CD4-positive, CD25-positive, alpha-beta regulatory T cell (primary cell): Measurements from ENCODE around the gene ST3GAL3. TPM values are rescaled to one million over a fixed set of nuclear protein-coding genes. Genes with fewer than 3 reads are reported as not detected.

Source experiments
- ATAC-seq, 2 donors: fragments of 150-1000 bp; cut with Tn5 transposase; one replicate each; pipeline ENCODE4 v1.10.0; 2021; ENCODE audit warnings: low read depth in 2 of 2, moderate number of reproducible peaks in 2 of 2, moderate library complexity in 1 of 2
- DNase-seq, 3 donors: peaks; one replicate each; pipeline versions ENCODE4 v3.0.0 to v3.0.0-alpha.2; 2012 to 2022; ENCODE audit warnings: mixed read lengths in 1 of 3
- H3K27ac ChIP-seq: one replicate; pipeline ENCODE4 v1.7.0; 2013; ENCODE audit warnings: mild to moderate bottlenecking, low read length; ENCODE audit not compliant: insufficient read depth, poor library complexity, severe bottlenecking
- H3K27me3 ChIP-seq: one replicate; pipeline ENCODE4 v1.7.0; 2013; ENCODE audit warnings: low read length; ENCODE audit not compliant: control insufficient read depth, insufficient read depth
- H3K36me3 ChIP-seq: one replicate; pipeline ENCODE4 v1.7.0; 2013; ENCODE audit warnings: mild to moderate bottlenecking, low read length, moderate library complexity; ENCODE audit not compliant: control insufficient read depth, insufficient read depth
- H3K4me1 ChIP-seq: 2 replicates; pipeline ENCODE4 v1.7.0; 2013; ENCODE audit warnings: mild to moderate bottlenecking, low read length; ENCODE audit not compliant: insufficient read depth, control insufficient read depth, poor library complexity, severe bottlenecking
- H3K4me3 ChIP-seq: one replicate; pipeline ENCODE4 v1.7.0; 2013; ENCODE audit warnings: low read depth, mild to moderate bottlenecking, low read length, moderate library complexity
- H3K9me3 ChIP-seq, 2 experiments: 1 replicate in 1 of 2; 2 replicates in 1 of 2; pipeline ENCODE4 v1.7.0; 2013; ENCODE audit warnings: low read length in 2 of 2, mild to moderate bottlenecking in 1 of 2, moderate library complexity in 1 of 2; ENCODE audit not compliant: control insufficient read depth in 2 of 2
- H3K27ac Mint-ChIP-seq, 3 donors: one replicate each; pipeline ENCODE4 v1.8.0; 2020 to 2022; ENCODE audit warnings: mild to moderate bottlenecking in 3 of 3, mixed read lengths in 3 of 3, moderate library complexity in 2 of 3
- H3K27me3 Mint-ChIP-seq: one replicate; pipeline ENCODE4 v1.8.0; 2022; ENCODE audit warnings: mild to moderate bottlenecking, mixed read lengths
- H3K36me3 Mint-ChIP-seq: one replicate; pipeline ENCODE4 v1.8.0; 2020; ENCODE audit warnings: mixed read lengths
- H3K4me1 Mint-ChIP-seq, 4 donors: one replicate each; pipeline ENCODE4 v1.8.0; 2020 to 2022; ENCODE audit warnings: mixed read lengths in 4 of 4, mild to moderate bottlenecking in 1 of 4
- H3K4me3 Mint-ChIP-seq, 4 donors: one replicate each; pipeline ENCODE4 v1.8.0; 2020 to 2022; ENCODE audit warnings: mild to moderate bottlenecking in 4 of 4, mixed read lengths in 4 of 4, moderate library complexity in 3 of 4
- H3K9me3 Mint-ChIP-seq, 7 donors: one replicate each; pipeline ENCODE4 v1.8.0; 2020 to 2022; ENCODE audit warnings: mixed read lengths in 7 of 7, mild to moderate bottlenecking in 3 of 7, moderate library complexity in 2 of 7
- polyA plus RNA-seq, 4 donors: library from polyadenylated mRNA; unstranded; fragments of 300-500 nt; fragmentation: Illumina TruSeq; gene quantifications; one replicate each; pipeline ENCODE4 v1.2.3, GENCODE V29; 2021
- total RNA-seq: library from RNA; stranded (reverse); gene quantifications from one replicate; pipeline ENCODE4 v1.2.3, GENCODE V29; 2022

The ST3GAL3 gene
- total and polyA plus RNA-seq, 5 donors from 2014 or later, result 5.7 to 25.0 (median 8.5) TPM

GRCh38 chr1:43879414-43879813, 172.1 kb downstream of the ST3GAL3 start:
- no peaks in the 10 kb centered on the region for H3K9me3 ChIP-seq
- no peak for ATAC-seq
- DNase-seq, result no peak
- H3K4me1 ChIP-seq, result peaks cover 3% of the 10 kb centered on the region
- peaks cover 6% of the 10 kb centered on the region for H3K36me3 ChIP-seq
- no peak overlapping the region for H3K27ac Mint-ChIP-seq
- H3K27me3 ChIP-seq, result no peaks in the 10 kb centered on the region
- peaks cover 0 to 5% (median 0%) of the 10 kb centered on the region in 4 donors for H3K4me1 Mint-ChIP-seq
- no peaks in the 10 kb centered on the region for H3K9me3 Mint-ChIP-seq
- no peak overlapping the region for H3K4me3 ChIP-seq
- no peaks in the 10 kb centered on the region for H3K27me3 Mint-ChIP-seq
- no peak overlapping the region for H3K4me3 Mint-ChIP-seq
- no peak overlapping the region for H3K27ac ChIP-seq
- no peaks in the 10 kb centered on the region for H3K36me3 Mint-ChIP-seq

- DNase-seq (no peak), ATAC-seq (no peak)
- H3K9me3 ChIP-seq, result no peaks in the 10 kb centered on the region
- peaks cover 3% of the 10 kb centered on the region for H3K4me1 ChIP-seq
- H3K4me1 Mint-ChIP-seq, result peaks cover 0 to 5% (median 0%) of the 10 kb centered on the region in 4 donors
- no peak overlapping the region for H3K4me3 ChIP-seq
- H3K27ac Mint-ChIP-seq, result no peak overlapping the region
- H3K27me3 Mint-ChIP-seq, result no peaks in the 10 kb centered on the region
- peaks cover 6% of the 10 kb centered on the region for H3K36me3 ChIP-seq
- no peaks in the 10 kb centered on the region for H3K9me3 Mint-ChIP-seq
- no peaks in the 10 kb centered on the region for H3K36me3 Mint-ChIP-seq
- no peak overlapping the region for H3K27ac ChIP-seq
- no peaks in the 10 kb centered on the region for H3K27me3 ChIP-seq
- no peak overlapping the region for H3K4me3 Mint-ChIP-seq
These were observed 172.7 kb downstream of the ST3GAL3 start for GRCh38 chr1:43879996-43880395.

- H3K27ac Mint-ChIP-seq, result no peak overlapping the region
- H3K4me1 Mint-ChIP-seq, result peaks cover 0 to 5% (median under 1%) of the 10 kb centered on the region in 4 donors
- H3K4me3 Mint-ChIP-seq, result no peak overlapping the region
These were observed 173.3 kb downstream of the ST3GAL3 start for GRCh38 chr1:43880604-43881003.

GRCh38 chr1:43881415-43881814, 174.1 kb downstream of the ST3GAL3 start:
- H3K4me3 ChIP-seq, result no peak overlapping the region
- H3K27me3 Mint-ChIP-seq, result no peaks in the 10 kb centered on the region
- peaks cover 6% of the 10 kb centered on the region for H3K36me3 ChIP-seq
- peaks cover 3% of the 10 kb centered on the region for H3K4me1 ChIP-seq
- H3K27me3 ChIP-seq, result no peaks in the 10 kb centered on the region
- no peaks in the 10 kb centered on the region for H3K9me3 ChIP-seq
- DNase-seq (no peak), ATAC-seq (no peak)
- no peaks in the 10 kb centered on the region for H3K9me3 Mint-ChIP-seq
- H3K27ac ChIP-seq, result no peak overlapping the region
- H3K4me1 Mint-ChIP-seq, result peaks cover 0 to 5% (median 1%) of the 10 kb centered on the region in 4 donors
- no peak overlapping the region for H3K27ac Mint-ChIP-seq
- peaks cover 4% of the 10 kb centered on the region for H3K36me3 Mint-ChIP-seq
- no peak overlapping the region for H3K4me3 Mint-ChIP-seq

More at GRCh38 chr1:43880604-43881003, 173.3 kb downstream of the ST3GAL3 start:
- Histone ChIP-seq H3K27me3 (no peaks in the 10 kb centered on the region), H3K4me3 (no peak overlapping the region), H3K4me1 (peaks cover 3% of the 10 kb centered on the region), H3K27ac (no peak overlapping the region), H3K9me3 (no peaks in the 10 kb centered on the region), H3K36me3 (peaks cover 6% of the 10 kb centered on the region)
- DNase-seq (no peak), ATAC-seq (no peak)
- Mint-ChIP-seq H3K27me3 (no peaks in the 10 kb centered on the region), H3K9me3 (no peaks in the 10 kb centered on the region), H3K36me3 (peaks cover under 1% of the 10 kb centered on the region)

GRCh38 chr1:43882763-43883162, 175.4 kb downstream of the ST3GAL3 start:
- H3K9me3 ChIP-seq, result no peaks in the 10 kb centered on the region
- no peak overlapping the region for H3K4me3 ChIP-seq
- no peaks in the 10 kb centered on the region for H3K27me3 Mint-ChIP-seq
- peaks cover 3% of the 10 kb centered on the region for H3K4me1 ChIP-seq
- H3K27ac Mint-ChIP-seq, result no peak overlapping the region
- H3K4me3 Mint-ChIP-seq, result no peak overlapping the region
- peaks cover 0 to 5% (median 1%) of the 10 kb centered on the region in 4 donors for H3K4me1 Mint-ChIP-seq
- no peak for ATAC-seq
- H3K9me3 Mint-ChIP-seq, result no peaks in the 10 kb centered on the region
- H3K27me3 ChIP-seq, result no peaks in the 10 kb centered on the region
- no peak overlapping the region for H3K27ac ChIP-seq
- H3K36me3 ChIP-seq, result peaks cover 6% of the 10 kb centered on the region
- peaks cover 4% of the 10 kb centered on the region for H3K36me3 Mint-ChIP-seq
- no peak for DNase-seq

- Histone ChIP-seq H3K36me3 (peaks cover 6% of the 10 kb centered on the region), H3K27me3 (no peaks in the 10 kb centered on the region), H3K4me3 (no peak overlapping the region), H3K9me3 (no peaks in the 10 kb centered on the region), H3K27ac (no peak overlapping the region), H3K4me1 (peaks cover 3% of the 10 kb centered on the region)
- H3K4me1 Mint-ChIP-seq, result peaks cover 0 to 5% (median 1%) of the 10 kb centered on the region in 4 donors
- DNase-seq (no peak), ATAC-seq (no peak)
- H3K36me3 Mint-ChIP-seq, result peaks cover 4% of the 10 kb centered on the region
- no peak overlapping the region for H3K4me3 Mint-ChIP-seq
- H3K27ac Mint-ChIP-seq, result no peak overlapping the region
- no peaks in the 10 kb centered on the region for H3K9me3 Mint-ChIP-seq
- H3K27me3 Mint-ChIP-seq, result no peaks in the 10 kb centered on the region
These were observed 176.0 kb downstream of the ST3GAL3 start for GRCh38 chr1:43883321-43883720.

- no peak for ATAC-seq
- H3K27me3 Mint-ChIP-seq, result no peaks in the 10 kb centered on the region
These were observed 178.0 kb downstream of the ST3GAL3 start for GRCh38 chr1:43885279-43885801.

GRCh38 chr1:43887748-43888147, 180.4 kb downstream of the ST3GAL3 start:
- Mint-ChIP-seq H3K36me3 (peaks cover 4% of the 10 kb centered on the region), H3K27me3 (no peaks in the 10 kb centered on the region)
- ATAC-seq, result no peak

More at GRCh38 chr1:43885279-43885801, 178.0 kb downstream of the ST3GAL3 start:
- Histone ChIP-seq H3K4me1 (no peaks in the 10 kb centered on the region), H3K4me3 (no peak overlapping the region), H3K27me3 (no peaks in the 10 kb centered on the region), H3K36me3 (peaks cover under 1% of the 10 kb centered on the region), H3K9me3 (no peaks in the 10 kb centered on the region), H3K27ac (no peak overlapping the region)
- Mint-ChIP-seq H3K4me3 (no peak overlapping the region), H3K9me3 (no peaks in the 10 kb centered on the region), H3K27ac (no peak overlapping the region), H3K4me1 (peaks cover 0 to 8% (median 1%) of the 10 kb centered on the region in 4 donors), H3K36me3 (peaks cover 4% of the 10 kb centered on the region)
- DNase-seq, result peak in 1 of 3 donors; percentile 18

More at GRCh38 chr1:43887748-43888147, 180.4 kb downstream of the ST3GAL3 start:
- H3K4me3 ChIP-seq, result no peak overlapping the region
- H3K27me3 ChIP-seq, result no peaks in the 10 kb centered on the region
- DNase-seq, result no peak
- no peak overlapping the region for H3K27ac ChIP-seq
- Mint-ChIP-seq H3K4me1 (peaks cover 0 to 8% (median 1%) of the 10 kb centered on the region in 4 donors), H3K27ac (no peak overlapping the region), H3K4me3 (no peak overlapping the region), H3K9me3 (no peaks in the 10 kb centered on the region)
- H3K4me1 ChIP-seq, result no peaks in the 10 kb centered on the region
- no peaks in the 10 kb centered on the region for H3K9me3 ChIP-seq
- no peaks in the 10 kb centered on the region for H3K36me3 ChIP-seq
